ENCODE data around the gene TAOK1. TPM values are rescaled to one million over a fixed set of nuclear protein-coding genes. Genes with fewer than 3 reads are reported as not detected.

TAOK1 gene
- total and polyA plus RNA-seq, 2 of the 13 experiments (the other 11 are each of a cell fraction or from before 2014, with no cell fraction given) = 14.1 to 23.0 TPM

GRCh38 chr17:29495011-29495410 is 104.8 kb downstream of the TAOK1 start (continued):
- TF ChIP-seq KLF16 (CRISPR knock-in tag; IDR thresholded peaks at IDR 0.05) = no peak
- TF ChIP-seq ARNT2 (CRISPR knock-in tag; IDR thresholded peaks at IDR 0.05; ENCODE audit: low read depth) = no peak

- Histone ChIP-seq H3K4me1 (ENCODE audit: insufficient read depth, low read length) (no peaks in the 10 kb centered on the region), H3K36me3 (replicated peaks in 1 of 2; ENCODE audit: control insufficient read depth in 1 of 2, insufficient read depth in 2 of 2, low read length in 2 of 2) (peaks cover 9 to 65% of the 10 kb centered on the region in 2 experiments), H3K27ac (ENCODE audit: extremely low read length, insufficient read depth, low read length) (no peak overlapping the region), H4K20me1 (ENCODE audit: insufficient read depth, low read length) (no peaks in the 10 kb centered on the region), H3K79me2 (ENCODE audit: insufficient read depth, low read length) (no peaks in the 10 kb centered on the region), H3K9ac (ENCODE audit: insufficient read depth, low read depth, low read length) (no peak overlapping the region), H3K27me3 (ENCODE audit: control insufficient read depth in 1 of 2, insufficient read depth in 2 of 2, low read length in 2 of 2) (no peaks in the 10 kb centered on the region), H3K4me3 (replicated peaks in 1 of 3; ENCODE audit: insufficient read depth in 1 of 3, low read depth in 2 of 3, low read length in 3 of 3) (no peak overlapping the region), H2AFZ (ENCODE audit: low read length) (no peak overlapping the region), H3K4me2 (ENCODE audit: low read depth, low read length) (no peak overlapping the region), H3K9me3 (ENCODE audit: low read length) (no peaks in the 10 kb centered on the region)
- in situ Hi-C loops (cut with HindIII; ENCODE audit: extremely low pct_ligation_motif_present, low pct_unique_long_range_greater_than_20kb) (no loop called here), intact Hi-C loops (cut with micrococcal nuclease; ENCODE audit: unreplicated experiment) (no loop called here)
- no TSS peak for BruUV-seq (replicated peaks)
- ChIA-PET CTCF (ENCODE audit: low intra/inter-chr PET ratio, low total read pairs) (no interaction called here), POLR2A (no interaction called here)
- 96% methylated on average over 1 of the region's 1 CpG for WGBS (ENCODE audit: low lambda C conversion rate)
- ATAC-seq (no peak), DNase-seq (ENCODE audit: low spot score) (no peak), FAIRE-seq (no peak)
- TF ChIP-seq ZBTB7B (CRISPR knock-in tag; IDR thresholded peaks at IDR 0.05) (no peak), ATF3 (CRISPR knock-in tag; IDR thresholded peaks at IDR 0.05) (no peak), ZFP37 (CRISPR knock-in tag; IDR thresholded peaks at IDR 0.05; ENCODE audit: borderline replicate concordance) (no peak), KDM5B (CRISPR knock-in tag; IDR thresholded peaks at IDR 0.05; ENCODE audit: borderline replicate concordance) (no peak)
Observed at GRCh38 chr17:29504711-29505110, 114.5 kb downstream of the TAOK1 start.

DNA sequence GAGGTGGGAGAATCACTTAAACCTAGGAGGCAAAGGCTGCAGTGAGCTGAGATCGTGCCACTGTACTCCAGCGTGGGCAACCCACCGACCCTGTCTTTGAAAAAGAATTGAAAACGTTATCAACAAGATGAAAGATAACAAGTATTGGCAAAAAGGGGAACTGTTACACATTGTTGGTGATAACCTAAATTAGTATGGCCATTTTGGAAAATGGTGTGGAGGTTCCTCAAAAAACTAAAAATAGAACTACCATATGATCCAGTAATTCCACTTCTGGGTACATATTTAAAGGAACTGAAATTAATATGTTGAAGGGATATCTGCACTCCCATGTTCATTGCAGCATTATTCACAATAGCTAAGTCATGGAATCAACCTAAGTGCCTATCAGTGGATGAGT is 115.7 kb downstream of the TAOK1 start:
- no peak for TF ChIP-seq FOXK1 (CRISPR knock-in tag; IDR thresholded peaks at IDR 0.05; ENCODE audit: borderline replicate concordance, low read depth)
- no peak for TF ChIP-seq KDM5A (IDR thresholded peaks at IDR 0.05; ENCODE audit: borderline replicate concordance, low read length)
- TF ChIP-seq, protein P1, sequence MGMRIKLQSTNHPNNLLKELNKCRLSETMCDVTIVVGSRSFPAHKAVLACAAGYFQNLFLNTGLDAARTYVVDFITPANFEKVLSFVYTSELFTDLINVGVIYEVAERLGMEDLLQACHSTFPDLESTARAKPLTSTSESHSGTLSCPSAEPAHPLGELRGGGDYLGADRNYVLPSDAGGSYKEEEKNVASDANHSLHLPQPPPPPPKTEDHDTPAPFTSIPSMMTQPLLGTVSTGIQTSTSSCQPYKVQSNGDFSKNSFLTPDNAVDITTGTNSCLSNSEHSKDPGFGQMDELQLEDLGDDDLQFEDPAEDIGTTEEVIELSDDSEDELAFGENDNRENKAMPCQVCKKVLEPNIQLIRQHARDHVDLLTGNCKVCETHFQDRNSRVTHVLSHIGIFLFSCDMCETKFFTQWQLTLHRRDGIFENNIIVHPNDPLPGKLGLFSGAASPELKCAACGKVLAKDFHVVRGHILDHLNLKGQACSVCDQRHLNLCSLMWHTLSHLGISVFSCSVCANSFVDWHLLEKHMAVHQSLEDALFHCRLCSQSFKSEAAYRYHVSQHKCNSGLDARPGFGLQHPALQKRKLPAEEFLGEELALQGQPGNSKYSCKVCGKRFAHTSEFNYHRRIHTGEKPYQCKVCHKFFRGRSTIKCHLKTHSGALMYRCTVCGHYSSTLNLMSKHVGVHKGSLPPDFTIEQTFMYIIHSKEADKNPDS (CRISPR knock-in tag; IDR thresholded peaks at IDR 0.05) = no peak
- no peak for TF ChIP-seq ZFP1 (CRISPR knock-in tag; IDR thresholded peaks at IDR 0.05)
- TF ChIP-seq, protein P2, sequence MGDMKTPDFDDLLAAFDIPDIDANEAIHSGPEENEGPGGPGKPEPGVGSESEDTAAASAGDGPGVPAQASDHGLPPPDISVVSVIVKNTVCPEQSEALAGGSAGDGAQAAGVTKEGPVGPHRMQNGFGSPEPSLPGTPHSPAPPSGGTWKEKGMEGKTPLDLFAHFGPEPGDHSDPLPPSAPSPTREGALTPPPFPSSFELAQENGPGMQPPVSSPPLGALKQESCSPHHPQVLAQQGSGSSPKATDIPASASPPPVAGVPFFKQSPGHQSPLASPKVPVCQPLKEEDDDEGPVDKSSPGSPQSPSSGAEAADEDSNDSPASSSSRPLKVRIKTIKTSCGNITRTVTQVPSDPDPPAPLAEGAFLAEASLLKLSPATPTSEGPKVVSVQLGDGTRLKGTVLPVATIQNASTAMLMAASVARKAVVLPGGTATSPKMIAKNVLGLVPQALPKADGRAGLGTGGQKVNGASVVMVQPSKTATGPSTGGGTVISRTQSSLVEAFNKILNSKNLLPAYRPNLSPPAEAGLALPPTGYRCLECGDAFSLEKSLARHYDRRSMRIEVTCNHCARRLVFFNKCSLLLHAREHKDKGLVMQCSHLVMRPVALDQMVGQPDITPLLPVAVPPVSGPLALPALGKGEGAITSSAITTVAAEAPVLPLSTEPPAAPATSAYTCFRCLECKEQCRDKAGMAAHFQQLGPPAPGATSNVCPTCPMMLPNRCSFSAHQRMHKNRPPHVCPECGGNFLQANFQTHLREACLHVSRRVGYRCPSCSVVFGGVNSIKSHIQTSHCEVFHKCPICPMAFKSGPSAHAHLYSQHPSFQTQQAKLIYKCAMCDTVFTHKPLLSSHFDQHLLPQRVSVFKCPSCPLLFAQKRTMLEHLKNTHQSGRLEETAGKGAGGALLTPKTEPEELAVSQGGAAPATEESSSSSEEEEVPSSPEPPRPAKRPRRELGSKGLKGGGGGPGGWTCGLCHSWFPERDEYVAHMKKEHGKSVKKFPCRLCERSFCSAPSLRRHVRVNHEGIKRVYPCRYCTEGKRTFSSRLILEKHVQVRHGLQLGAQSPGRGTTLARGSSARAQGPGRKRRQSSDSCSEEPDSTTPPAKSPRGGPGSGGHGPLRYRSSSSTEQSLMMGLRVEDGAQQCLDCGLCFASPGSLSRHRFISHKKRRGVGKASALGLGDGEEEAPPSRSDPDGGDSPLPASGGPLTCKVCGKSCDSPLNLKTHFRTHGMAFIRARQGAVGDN (CRISPR knock-in tag; IDR thresholded peaks at IDR 0.05) = no peak
- no peak for TF ChIP-seq ZNF256 (CRISPR knock-in tag; conservative IDR thresholded peaks at IDR 0.05)
- Histone ChIP-seq H3K4me3 (replicated peaks in 1 of 3; ENCODE audit: insufficient read depth in 1 of 3, low read depth in 2 of 3, low read length in 3 of 3) (no peak overlapping the region), H3K27ac (ENCODE audit: extremely low read length, insufficient read depth, low read length) (no peak overlapping the region), H3K27me3 (ENCODE audit: control insufficient read depth in 1 of 2, insufficient read depth in 2 of 2, low read length in 2 of 2) (no peaks in the 10 kb centered on the region), H4K20me1 (ENCODE audit: insufficient read depth, low read length) (no peaks in the 10 kb centered on the region), H3K36me3 (replicated peaks in 1 of 2; ENCODE audit: control insufficient read depth in 1 of 2, insufficient read depth in 2 of 2, low read length in 2 of 2) (peaks cover 5 to 68% of the 10 kb centered on the region in 2 experiments), H3K4me2 (ENCODE audit: low read depth, low read length) (no peak overlapping the region), H3K79me2 (ENCODE audit: insufficient read depth, low read length) (no peaks in the 10 kb centered on the region), H3K4me1 (ENCODE audit: insufficient read depth, low read length) (no peaks in the 10 kb centered on the region), H3K9ac (ENCODE audit: insufficient read depth, low read depth, low read length) (no peak overlapping the region), H3K9me3 (ENCODE audit: low read length) (no peaks in the 10 kb centered on the region), H2AFZ (ENCODE audit: low read length) (no peak overlapping the region)
- WGBS (ENCODE audit: low lambda C conversion rate) = 86% methylated on average over 4 of the region's 4 CpGs
- ChIA-PET POLR2A (no interaction called here), CTCF (ENCODE audit: low intra/inter-chr PET ratio, low total read pairs) (no interaction called here)
- BruUV-seq (replicated peaks) = no TSS peak
- FAIRE-seq (no peak), ATAC-seq (no peak), DNase-seq (ENCODE audit: low spot score) (no peak)
- intact Hi-C loops (cut with micrococcal nuclease; ENCODE audit: unreplicated experiment) = no loop called here
- in situ Hi-C loops (cut with HindIII; ENCODE audit: extremely low pct_ligation_motif_present, low pct_unique_long_range_greater_than_20kb) = no loop called here

Measured in HepG2 (cell line).